Transverse colon (tissue), 4 donors: Measurements from ENCODE around the gene EML5. TPM values are rescaled to one million over a fixed set of nuclear protein-coding genes. Genes with fewer than 3 reads are reported as not detected.

Experiments used
- DNase-seq: peaks from one replicate; pipeline ENCODE4 v3.0.0-alpha.2; 2019
- H3K27ac ChIP-seq, 4 donors: fragments of 200-600 bp; sonication (generic); 2 replicates each; pipeline ENCODE4 v1.5.1; 2016 to 2018; ENCODE audit warnings: inconsistent platforms in 4 of 4
- H3K27me3 ChIP-seq: fragments of 200-600 bp; sonication (generic); 2 replicates; pipeline ENCODE4 v1.5.1; 2017; ENCODE audit warnings: inconsistent platforms
- H3K36me3 ChIP-seq, 4 donors: fragments of 200-600 bp; sonication (generic); 2 replicates each; pipeline ENCODE4 v1.5.1; 2017 to 2019; ENCODE audit warnings: inconsistent platforms in 4 of 4
- H3K4me1 ChIP-seq, 4 donors: fragments of 200-600 bp; sonication (generic); 2 replicates each; pipeline ENCODE4 v1.5.1; 2017 to 2020; ENCODE audit warnings: inconsistent platforms in 4 of 4
- H3K4me3 ChIP-seq, 4 donors: fragments of 200-600 bp; sonication (generic); 1 replicate in 1 of 4; 2 replicates in 3 of 4; pipeline versions ENCODE4 v1.5.1 to v1.6.1; 2017 to 2019; ENCODE audit warnings: inconsistent platforms in 4 of 4
- H3K9me3 ChIP-seq, 2 donors: fragments of 200-600 bp; sonication (generic); 2 replicates each; pipeline ENCODE4 v1.5.1; 2017 to 2019; ENCODE audit warnings: inconsistent platforms in 2 of 2
- CTCF ChIP-seq, 5 experiments: fragments of 200-600 bp in 3 of 5; fragments of 450-650 bp in 2 of 5; sonication (generic) in 3 of 5; IDR thresholded peaks; 1 replicate in 2 of 5; 2 replicates in 3 of 5; pipeline ENCODE4 v1.5.1; 2016 to 2017; ENCODE audit warnings: antibody characterized with exemption in 5 of 5, inconsistent platforms in 3 of 5, mild to moderate bottlenecking in 2 of 5, moderate library complexity in 1 of 5
- EP300 ChIP-seq: sonication (generic); formaldehyde crosslinking; IDR thresholded peaks from one replicate; pipeline ENCODE4 v1.6.1; 2017; ENCODE audit warnings: antibody characterized with exemption, low read depth
- POLR2A ChIP-seq: fragments of 450-650 bp; IDR thresholded peaks from one replicate; pipeline ENCODE4 v1.6.1; 2016; ENCODE audit warnings: antibody characterized with exemption, mild to moderate bottlenecking, moderate library complexity
- POLR2AphosphoS5 ChIP-seq, 3 donors: sonication (generic); formaldehyde crosslinking; IDR thresholded peaks; one replicate each; pipeline ENCODE4 v1.6.1; 2016; ENCODE audit warnings: antibody characterized with exemption in 3 of 3
- WGBS, 2 donors: methylation state at CpG; one replicate each; pipeline ENCODE4 v1.1.5; 2018; ENCODE audit warnings: low coverage in 1 of 2; 5-methylcytosine and 5-hydroxymethylcytosine counted together
- in situ Hi-C, 4 donors: fragments of 200-750 bp; cut with MboI; loops; one replicate each; pipeline versions ENCODE4 v1.15.0 to v1.15.1; 2017; ENCODE audit warnings: low sequenced_read_pairs in 3 of 4, low pct_ligation_motif_present in 1 of 4, low pct_unique_long_range_greater_than_20kb in 1 of 4
- intact Hi-C: fragments of 100-400 bp; cut with DNase I; formaldehyde crosslinking; loops from one replicate; pipeline ENCODE4 v1.15.1; 2023; ENCODE audit warnings: low total_unique reads
- total RNA-seq, 4 donors: library from RNA; depleted of rRNA; stranded (reverse); fragments of >200 nt; gene quantifications; one replicate each; pipeline ENCODE4 v1.1.0, GENCODE V29; 2016

The EML5 gene
- total RNA-seq, 4 donors from 2014 or later: 0.20 to 4.9 (median 1.7) TPM

- Histone ChIP-seq H3K27ac (no peak overlapping the region), H3K4me1 (peaks cover 0 to 5% (median 3%) of the 10 kb centered on the region in 4 donors), H3K4me3 (no peak overlapping the region), H3K36me3 (no peaks in the 10 kb centered on the region), H3K27me3 (no peaks in the 10 kb centered on the region), H3K9me3 (no peaks in the 10 kb centered on the region)
- intact Hi-C loops (no loop called here), in situ Hi-C loops (no loop called here)
- TF ChIP-seq EP300 (no peak), POLR2A (no peak), POLR2AphosphoS5 (IDR thresholded peaks at IDR 0.05) (no peak), CTCF (IDR thresholded peaks at IDR 0.05) (no peak)
- no peak for DNase-seq
- WGBS, 2 donors: 39 to 40% methylated on average over 3 to 4 of the region's 4 CpGs
Observed at GRCh38 chr14:88798156-88798555, 5.4 kb upstream of the EML5 start.

- H3K4me3 ChIP-seq: peak overlapping the region; percentile 57 to 76 (median 65)
- in situ Hi-C loops: no loop called here
- H3K27ac ChIP-seq: peak overlapping the region; percentile 74 to 87 (median 84)
- intact Hi-C loops: no loop called here
- DNase-seq: no peak
- H3K36me3 ChIP-seq: no peaks in the 10 kb centered on the region
- TF ChIP-seq EP300 (no peak), CTCF (IDR thresholded peaks at IDR 0.05) (peak in 1 of 5 experiments; percentile 2), POLR2A (no peak)
- H3K9me3 ChIP-seq: no peaks in the 10 kb centered on the region
- H3K27me3 ChIP-seq: peaks cover 9% of the 10 kb centered on the region
- H3K4me1 ChIP-seq: peaks cover 6 to 16% (median 14%) of the 10 kb centered on the region in 4 donors
- WGBS, 2 donors: 55 to 63% methylated on average over 6 to 13 of the region's 13 CpGs
Observed at GRCh38 chr14:88793259-88793625, 489 bp upstream of the EML5 start.

DNA sequence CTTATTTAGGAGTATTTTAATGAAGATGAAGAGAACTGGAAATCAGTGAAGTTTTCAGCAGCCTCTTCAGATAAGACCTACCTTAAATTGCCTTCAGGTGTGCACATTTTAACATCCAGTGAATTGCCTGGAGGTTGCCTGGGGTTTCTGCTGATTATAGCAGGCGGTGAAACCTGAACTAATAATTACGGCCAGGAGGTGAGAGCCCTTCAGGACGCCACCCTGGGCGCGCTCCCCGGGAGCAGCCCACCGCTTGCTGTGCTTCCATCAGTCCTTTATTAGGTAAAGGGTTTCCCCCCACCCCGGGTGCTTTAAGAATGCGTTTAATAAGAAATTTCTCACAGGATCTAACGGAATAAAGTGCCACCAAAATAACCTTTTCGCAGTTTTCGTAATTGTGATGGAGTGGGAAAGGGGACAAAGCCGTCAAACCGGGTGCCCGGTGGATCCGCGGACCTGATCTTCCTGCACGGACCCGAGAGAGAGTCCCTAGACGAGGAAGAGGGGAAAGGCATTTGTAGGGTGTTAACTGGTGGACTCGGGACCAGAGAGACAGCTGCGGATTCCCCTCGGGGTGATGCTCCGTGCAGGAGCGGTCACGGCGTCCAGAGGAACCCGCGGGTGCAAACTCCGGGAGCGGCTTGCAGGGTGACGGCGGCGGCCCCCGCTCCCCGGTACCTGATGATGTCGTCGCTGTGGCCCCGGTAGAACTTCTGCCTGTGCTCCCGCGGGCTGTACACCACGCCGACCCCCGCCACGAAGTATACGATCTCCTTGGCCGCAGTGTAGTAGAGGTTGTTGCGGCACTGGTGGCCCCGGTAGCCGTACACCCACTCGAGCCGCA is 902 bp downstream of the EML5 start:
- 0 to 1% methylated on average over 17 to 52 of the region's 52 CpGs for WGBS, 2 donors
- no peak for TF ChIP-seq POLR2AphosphoS5 (IDR thresholded peaks at IDR 0.05)
- no peak for TF ChIP-seq POLR2A
- TF ChIP-seq CTCF (IDR thresholded peaks at IDR 0.05): no peak
- TF ChIP-seq EP300: no peak
- intact Hi-C loops (no loop called here), in situ Hi-C loops (no loop called here)
- H3K27me3 ChIP-seq: peaks cover 9% of the 10 kb centered on the region
- H3K27ac ChIP-seq: peak overlapping the region; percentile 74 to 87 (median 84)
- H3K4me3 ChIP-seq: peak overlapping the region; percentile 57 to 72 (median 64)
- H3K36me3 ChIP-seq: no peaks in the 10 kb centered on the region
- H3K4me1 ChIP-seq: peaks cover 6 to 16% (median 14%) of the 10 kb centered on the region in 4 donors
- no peaks in the 10 kb centered on the region for H3K9me3 ChIP-seq
- peak; percentile 25 for DNase-seq

DNA sequence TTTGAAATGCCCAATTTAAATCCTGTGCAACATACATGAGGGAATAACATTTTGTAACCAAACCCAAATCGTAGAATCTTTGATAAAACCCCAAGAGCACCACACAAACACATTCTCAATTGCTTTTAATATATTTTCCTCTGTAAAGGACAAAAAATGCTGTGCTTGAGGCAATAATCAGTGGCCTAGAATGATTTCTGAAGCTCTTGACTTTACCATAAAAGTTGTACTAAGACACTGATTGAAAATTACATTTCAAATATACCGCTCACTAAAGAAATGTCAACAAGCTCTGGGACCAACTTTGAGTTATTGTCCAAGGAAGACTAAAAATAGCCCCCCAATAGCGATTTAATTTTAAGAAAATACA is 1.5 kb downstream of the EML5 start:
- in situ Hi-C loops: no loop called here
- H3K27ac ChIP-seq: no peak overlapping the region
- no peaks in the 10 kb centered on the region for H3K36me3 ChIP-seq
- DNase-seq: no peak
- H3K9me3 ChIP-seq: no peaks in the 10 kb centered on the region
- H3K27me3 ChIP-seq: peaks cover 9% of the 10 kb centered on the region
- WGBS, 2 donors: 44 to 59% methylated on average over 3 of the region's 3 CpGs
- H3K4me3 ChIP-seq: peak overlapping the region in 1 of 4 donors; percentile 58
- TF ChIP-seq CTCF (IDR thresholded peaks at IDR 0.05) (no peak), POLR2A (no peak), EP300 (no peak), POLR2AphosphoS5 (IDR thresholded peaks at IDR 0.05) (no peak)
- intact Hi-C loops: no loop called here
- H3K4me1 ChIP-seq: peaks cover 6 to 16% (median 14%) of the 10 kb centered on the region in 4 donors
